Measurements from ENCODE around the gene CAPSL.

DNA sequence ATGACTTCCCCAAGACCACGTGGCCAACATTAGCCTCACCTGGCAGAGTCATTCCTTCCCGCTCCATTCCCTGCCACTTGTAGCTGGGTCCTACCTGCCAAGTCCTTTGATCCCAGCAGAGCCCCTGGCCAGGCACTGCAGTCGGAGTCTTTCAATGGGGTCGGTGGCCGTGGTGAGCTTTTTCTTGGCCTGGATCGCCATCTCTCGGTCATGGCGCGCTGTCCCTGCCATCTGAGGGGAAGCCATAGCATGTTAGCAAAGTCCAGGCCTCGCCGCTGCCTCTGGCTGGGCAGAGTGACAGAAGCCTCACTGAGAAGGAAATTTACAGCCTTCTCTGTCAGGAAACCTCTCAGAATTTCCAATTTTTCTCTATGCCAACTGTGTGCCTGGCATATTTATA lies 17.5 kb downstream of the CAPSL start:
- TF ChIP-seq, protein P1, sequence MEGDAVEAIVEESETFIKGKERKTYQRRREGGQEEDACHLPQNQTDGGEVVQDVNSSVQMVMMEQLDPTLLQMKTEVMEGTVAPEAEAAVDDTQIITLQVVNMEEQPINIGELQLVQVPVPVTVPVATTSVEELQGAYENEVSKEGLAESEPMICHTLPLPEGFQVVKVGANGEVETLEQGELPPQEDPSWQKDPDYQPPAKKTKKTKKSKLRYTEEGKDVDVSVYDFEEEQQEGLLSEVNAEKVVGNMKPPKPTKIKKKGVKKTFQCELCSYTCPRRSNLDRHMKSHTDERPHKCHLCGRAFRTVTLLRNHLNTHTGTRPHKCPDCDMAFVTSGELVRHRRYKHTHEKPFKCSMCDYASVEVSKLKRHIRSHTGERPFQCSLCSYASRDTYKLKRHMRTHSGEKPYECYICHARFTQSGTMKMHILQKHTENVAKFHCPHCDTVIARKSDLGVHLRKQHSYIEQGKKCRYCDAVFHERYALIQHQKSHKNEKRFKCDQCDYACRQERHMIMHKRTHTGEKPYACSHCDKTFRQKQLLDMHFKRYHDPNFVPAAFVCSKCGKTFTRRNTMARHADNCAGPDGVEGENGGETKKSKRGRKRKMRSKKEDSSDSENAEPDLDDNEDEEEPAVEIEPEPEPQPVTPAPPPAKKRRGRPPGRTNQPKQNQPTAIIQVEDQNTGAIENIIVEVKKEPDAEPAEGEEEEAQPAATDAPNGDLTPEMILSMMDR (IDR thresholded peaks at IDR 0.05) = no peak
- no peak for TF ChIP-seq ZFX (IDR thresholded peaks at IDR 0.05; ENCODE audit: borderline replicate concordance)

Data from 22Rv1 (cell line).